ENCODE data around the gene GAP43. TPM values are rescaled to one million over a fixed set of nuclear protein-coding genes. Genes with fewer than 3 reads are reported as not detected.

Gene GAP43
- total and polyA plus RNA-seq, 2 experiments from 2014 or later, result 2.1 to 5.7 TPM

- Histone ChIP-seq H3K4me3 (peak overlapping the region; percentile 29), H3K36me3 (no peaks in the 10 kb centered on the region), H3K4me1 (ENCODE audit: low read depth) (peaks cover 9% of the 10 kb centered on the region), H3K27me3 (peaks cover 30% of the 10 kb centered on the region), H3K27ac (no peak overlapping the region), H3K9me3 (ENCODE audit: low read depth) (no peaks in the 10 kb centered on the region)
- DNase-seq (ENCODE audit: low read depth in 1 of 2, low spot score in 1 of 2), result no peak
- TF ChIP-seq CTCF (IDR thresholded peaks at IDR 0.05; ENCODE audit: low read depth, low read length), result no peak
These were observed 875 bp downstream of the GAP43 start for GRCh38 chr3:115624029-115624741.

GRCh38 chr3:115624901-115625300 lies 1.6 kb downstream of the GAP43 start:
- Histone ChIP-seq H3K27me3 (peaks cover 30% of the 10 kb centered on the region), H3K4me1 (ENCODE audit: low read depth) (peaks cover 9% of the 10 kb centered on the region), H3K36me3 (no peaks in the 10 kb centered on the region), H3K27ac (no peak overlapping the region), H3K4me3 (no peak overlapping the region), H3K9me3 (ENCODE audit: low read depth) (no peaks in the 10 kb centered on the region)
- no peak for TF ChIP-seq CTCF (IDR thresholded peaks at IDR 0.05; ENCODE audit: low read depth, low read length)
- no peak for DNase-seq (ENCODE audit: low read depth in 1 of 2, low spot score in 1 of 2)

- TF ChIP-seq CTCF (IDR thresholded peaks at IDR 0.05; ENCODE audit: low read depth, low read length), result no peak
- H3K4me3 ChIP-seq, result no peak overlapping the region
- no peaks in the 10 kb centered on the region for H3K9me3 ChIP-seq (ENCODE audit: low read depth)
- DNase-seq (ENCODE audit: low read depth in 1 of 2, low spot score in 1 of 2), result no peak
- peaks cover 9% of the 10 kb centered on the region for H3K4me1 ChIP-seq (ENCODE audit: low read depth)
- peaks cover 30% of the 10 kb centered on the region for H3K27me3 ChIP-seq
- H3K27ac ChIP-seq, result no peak overlapping the region
- H3K36me3 ChIP-seq, result no peaks in the 10 kb centered on the region
These were observed 2.7 kb downstream of the GAP43 start for GRCh38 chr3:115626006-115626409.

- Histone ChIP-seq H3K4me1 (ENCODE audit: low read depth) (peaks cover 9% of the 10 kb centered on the region), H3K9me3 (ENCODE audit: low read depth) (no peaks in the 10 kb centered on the region), H3K27me3 (peaks cover 30% of the 10 kb centered on the region), H3K27ac (no peak overlapping the region), H3K36me3 (no peaks in the 10 kb centered on the region), H3K4me3 (no peak overlapping the region)
- TF ChIP-seq CTCF (IDR thresholded peaks at IDR 0.05; ENCODE audit: low read depth, low read length), result no peak
- no peak for DNase-seq (ENCODE audit: low read depth in 1 of 2, low spot score in 1 of 2)
These were observed 3.4 kb downstream of the GAP43 start for GRCh38 chr3:115626721-115627120.

- Histone ChIP-seq H3K27me3 (peaks cover 30% of the 10 kb centered on the region), H3K36me3 (no peaks in the 10 kb centered on the region), H3K4me1 (ENCODE audit: low read depth) (peaks cover 9% of the 10 kb centered on the region), H3K27ac (no peak overlapping the region), H3K9me3 (ENCODE audit: low read depth) (no peaks in the 10 kb centered on the region), H3K4me3 (no peak overlapping the region)
- no peak for TF ChIP-seq CTCF (IDR thresholded peaks at IDR 0.05; ENCODE audit: low read depth, low read length)
- no peak for DNase-seq (ENCODE audit: low read depth in 1 of 2, low spot score in 1 of 2)
These were observed 4.1 kb downstream of the GAP43 start for GRCh38 chr3:115627180-115628074.
